Measurements from ENCODE around the gene PLEKHS1. TPM values are rescaled to one million over a fixed set of nuclear protein-coding genes. Genes with fewer than 3 reads are reported as not detected.
"Not testable (repeated sequence)": the region's sequence is repeated elsewhere in the genome, so short reads cannot be mapped to it uniquely, and the experiment has no call there.

The PLEKHS1 gene
- total RNA-seq, 1 donor from 2014 or later: not detected

GRCh38 chr10:113819989-113820388 is 68.5 kb downstream of the PLEKHS1 start:
- no peaks in the 10 kb centered on the region for H3K27me3 ChIP-seq (ENCODE audit: low read depth)
- no peak for TF ChIP-seq CTCF (IDR thresholded peaks at IDR 0.05; ENCODE audit: borderline replicate concordance)
- H3K36me3 ChIP-seq: no peaks in the 10 kb centered on the region
- no peak overlapping the region for H3K4me3 ChIP-seq
- H3K27ac ChIP-seq (replicated peaks): no peak overlapping the region
- no peak for DNase-seq
- peaks cover 13% of the 10 kb centered on the region for H3K4me1 ChIP-seq
- intact Hi-C loops (cut with micrococcal nuclease): no loop called here
- no peaks in the 10 kb centered on the region for H3K9me3 ChIP-seq (replicated peaks)

- H3K36me3 ChIP-seq: no peaks in the 10 kb centered on the region
- H3K4me1 ChIP-seq: peaks cover 13% of the 10 kb centered on the region
- no peak for DNase-seq
- H3K4me3 ChIP-seq: no peak overlapping the region
- no peaks in the 10 kb centered on the region for H3K9me3 ChIP-seq (replicated peaks)
- intact Hi-C loops (cut with micrococcal nuclease): no loop called here
- no peak for TF ChIP-seq CTCF (IDR thresholded peaks at IDR 0.05; ENCODE audit: borderline replicate concordance)
- no peaks in the 10 kb centered on the region for H3K27me3 ChIP-seq (ENCODE audit: low read depth)
- no peak overlapping the region for H3K27ac ChIP-seq (replicated peaks)
Observed at GRCh38 chr10:113820507-113820906, 69.0 kb downstream of the PLEKHS1 start.

GRCh38 chr10:113821306-113821705 is 69.8 kb downstream of the PLEKHS1 start:
- DNase-seq; intact Hi-C loops (cut with micrococcal nuclease): not testable (repeated sequence)

GRCh38 chr10:113822174-113822573 is 70.7 kb downstream of the PLEKHS1 start:
- H3K4me3 ChIP-seq: no peak overlapping the region
- H3K9me3 ChIP-seq (replicated peaks): no peaks in the 10 kb centered on the region
- TF ChIP-seq CTCF (IDR thresholded peaks at IDR 0.05; ENCODE audit: borderline replicate concordance): no peak
- H3K4me1 ChIP-seq: peaks cover 3% of the 10 kb centered on the region
- H3K27ac ChIP-seq (replicated peaks): no peak overlapping the region
- no peak for DNase-seq
- intact Hi-C loops (cut with micrococcal nuclease): no loop called here
- H3K36me3 ChIP-seq: no peaks in the 10 kb centered on the region
- H3K27me3 ChIP-seq (ENCODE audit: low read depth): no peaks in the 10 kb centered on the region

More at GRCh38 chr10:113821306-113821705, 69.8 kb downstream of the PLEKHS1 start:
- H3K9me3 ChIP-seq (replicated peaks); H3K36me3 ChIP-seq; H3K27me3 ChIP-seq (ENCODE audit: low read depth); H3K4me3 ChIP-seq; H3K27ac ChIP-seq (replicated peaks): not testable (repeated sequence)
- H3K4me1 ChIP-seq: peaks cover 12% of the 10 kb centered on the region

- Histone ChIP-seq H3K4me1 (no peaks in the 10 kb centered on the region), H3K27ac (replicated peaks) (no peak overlapping the region), H3K4me3 (no peak overlapping the region), H3K9me3 (replicated peaks) (no peaks in the 10 kb centered on the region), H3K27me3 (ENCODE audit: low read depth) (no peaks in the 10 kb centered on the region), H3K36me3 (no peaks in the 10 kb centered on the region)
- intact Hi-C loops (cut with micrococcal nuclease): no loop called here
- no peak for TF ChIP-seq CTCF (IDR thresholded peaks at IDR 0.05; ENCODE audit: borderline replicate concordance)
- DNase-seq: no peak
Observed at GRCh38 chr10:113823389-113823788, 71.9 kb downstream of the PLEKHS1 start.

- TF ChIP-seq CTCF (IDR thresholded peaks at IDR 0.05; ENCODE audit: borderline replicate concordance): no peak
- no peak for DNase-seq
- intact Hi-C loops (cut with micrococcal nuclease): no loop called here
- Histone ChIP-seq H3K4me3 (no peak overlapping the region), H3K27me3 (ENCODE audit: low read depth) (no peaks in the 10 kb centered on the region), H3K9me3 (replicated peaks) (no peaks in the 10 kb centered on the region), H3K4me1 (no peaks in the 10 kb centered on the region), H3K27ac (replicated peaks) (no peak overlapping the region), H3K36me3 (no peaks in the 10 kb centered on the region)
Observed at GRCh38 chr10:113825791-113826190, 74.3 kb downstream of the PLEKHS1 start.

GRCh38 chr10:113828567-113828966 is 77.1 kb downstream of the PLEKHS1 start:
- H3K36me3 ChIP-seq; DNase-seq; H3K4me3 ChIP-seq; H3K27me3 ChIP-seq (ENCODE audit: low read depth); H3K27ac ChIP-seq (replicated peaks); intact Hi-C loops (cut with micrococcal nuclease); H3K4me1 ChIP-seq; H3K9me3 ChIP-seq (replicated peaks): not testable (repeated sequence)
